OCI-LY7 (cell line): ENCODE measurements around the gene CTSZ. TPM values are rescaled to one million over a fixed set of nuclear protein-coding genes. Genes with fewer than 3 reads are reported as not detected.

Experiments used
- BruUV-seq: library from RNA; stranded (reverse); fragments of 400-500 nt; replicated peaks from 2 replicates; lab custom pipeline; 2021; lab: Mats Ljungman, UMichigan
- CTCF ChIA-PET: fragments of 300-600 bp; sonication (Branson Sonifier 250); formaldehyde crosslinking; loops from one replicate; lab custom pipeline; 2022; ENCODE audit warnings: antibody characterized with exemption; ENCODE audit not compliant: unreplicated experiment; lab: Charles Lee
- POLR2A ChIA-PET: fragments of 300-600 bp; sonication (Branson Sonifier 250); formaldehyde crosslinking; loops from one replicate; lab custom pipeline; 2022; ENCODE audit warnings: antibody characterized with exemption; lab: Charles Lee
- DNase-seq: peaks from one replicate; pipeline ENCODE4 v3.0.0-alpha.2; 2015; ENCODE audit warnings: low spot score
- H2AFZ ChIP-seq: fragments of 200-600 bp; sonication (generic), shearing (Covaris generic); 2 replicates; pipeline ENCODE4 v1.6.1; 2014; ENCODE audit warnings: mild to moderate bottlenecking, antibody characterized with exemption, low read length, moderate library complexity
- H3K27ac ChIP-seq: fragments of 200-600 bp; sonication (generic); 2 replicates; pipeline ENCODE4 v1.5.1; 2014; ENCODE audit warnings: mixed run types, low read depth, mild to moderate bottlenecking, moderate library complexity, low read length, inconsistent platforms; ENCODE audit not compliant: poor library complexity, severe bottlenecking
- H3K36me3 ChIP-seq: fragments of 200-600 bp; sonication (generic); 2 replicates; pipeline ENCODE4 v1.6.1; 2014; ENCODE audit warnings: mild to moderate bottlenecking, antibody characterized with exemption, low read length, moderate library complexity, mixed read lengths; ENCODE audit not compliant: insufficient read depth
- H3K4me1 ChIP-seq: fragments of 200-600 bp; sonication (generic); 2 replicates; pipeline ENCODE4 v1.5.1; 2014; ENCODE audit warnings: mild to moderate bottlenecking, low read length; ENCODE audit not compliant: insufficient read depth, poor library complexity, severe bottlenecking
- H3K4me2 ChIP-seq: fragments of 200-600 bp; sonication (generic); 2 replicates; pipeline ENCODE4 v1.6.1; 2014; ENCODE audit warnings: mild to moderate bottlenecking, low read length
- H3K4me3 ChIP-seq: fragments of 200-600 bp; sonication (generic); 2 replicates; pipeline ENCODE4 v1.5.1; 2014; ENCODE audit warnings: mild to moderate bottlenecking, low read depth, low read length; ENCODE audit not compliant: poor library complexity, severe bottlenecking
- H3K79me2 ChIP-seq: fragments of 200-600 bp; sonication (generic); 2 replicates; pipeline ENCODE4 v1.6.1; 2016; ENCODE audit warnings: low read depth, mild to moderate bottlenecking, low read length, moderate library complexity, mixed read lengths; ENCODE audit not compliant: insufficient read depth
- H3K9me2 ChIP-seq: fragments of 200-600 bp; sonication (generic); 2 replicates; pipeline ENCODE4 v1.6.1; 2016; ENCODE audit warnings: mild to moderate bottlenecking, low read length, mixed read lengths; ENCODE audit not compliant: insufficient read depth
- H3K9me3 ChIP-seq: fragments of 200-600 bp; sonication (generic); 2 replicates; pipeline ENCODE4 v1.6.1; 2014; ENCODE audit warnings: mild to moderate bottlenecking, mixed run types, low read length, mixed read lengths
- H4K20me1 ChIP-seq: fragments of 200-600 bp; sonication (generic); 2 replicates; pipeline ENCODE4 v1.6.1; 2014; ENCODE audit warnings: mild to moderate bottlenecking, antibody characterized with exemption, low read length, moderate library complexity, mixed read lengths; ENCODE audit not compliant: insufficient read depth
- EZH2phosphoT487 ChIP-seq: fragments of 200-600 bp; sonication (generic); IDR thresholded peaks from 2 replicates; pipeline ENCODE4 v1.6.1; 2018; ENCODE audit warnings: low read depth, borderline replicate concordance, mild to moderate bottlenecking, mixed run types, antibody characterized with exemption, low read length, moderate library complexity, mixed read lengths
- intact Hi-C: fragments of 100-400 bp; cut with micrococcal nuclease; formaldehyde crosslinking; loops from one replicate; pipeline ENCODE4 v1.10.0; 2022; ENCODE audit not compliant: unreplicated experiment
- total RNA-seq, 2 experiments: library from RNA; depleted of rRNA in 1 of 2; stranded (reverse); fragments of >200 nt in 1 of 2; shearing (Covaris generic) in 1 of 2; gene quantifications; 2 replicates each; pipeline ENCODE4 v1.2.3, GENCODE V29; 2014 to 2022
- TF ChIP-seq, protein P1 (sequence below): fragments of 200-600 bp; sonication (generic); conservative IDR thresholded peaks from 2 replicates; pipeline ENCODE4 v1.5.1; 2014; ENCODE audit warnings: mild to moderate bottlenecking, antibody characterized with exemption, low read length, moderate library complexity, mixed read lengths

The CTSZ gene
- total RNA-seq, 2 experiments from 2014 or later = 50.5 to 114 TPM

DNA sequence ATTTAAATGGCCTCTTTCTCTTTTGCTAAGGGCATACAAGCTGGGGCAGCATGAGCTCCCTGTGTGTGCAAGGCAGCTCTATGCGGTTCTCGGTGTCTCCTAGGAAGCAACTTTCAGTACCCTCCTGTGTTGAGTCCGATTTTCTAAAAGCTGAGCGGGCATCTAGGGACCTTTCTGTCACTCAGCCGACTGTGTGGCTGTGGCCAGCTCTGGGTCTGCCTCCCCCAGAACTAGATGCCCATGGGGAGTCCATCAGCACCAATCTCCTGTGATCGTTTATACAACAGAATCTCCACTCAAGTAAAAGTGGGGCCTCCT lies 18.5 kb downstream of the CTSZ start:
- H4K20me1 ChIP-seq = peaks cover 12% of the 10 kb centered on the region; the same call in 1 of the 2 replicates
- intact Hi-C loops = no loop called here
- no peaks in the 10 kb centered on the region for H3K9me2 ChIP-seq
- POLR2A ChIA-PET = no interaction called here
- peaks cover 27% of the 10 kb centered on the region for H3K4me1 ChIP-seq
- no peak for DNase-seq
- no peak overlapping the region for H3K4me3 ChIP-seq
- H3K79me2 ChIP-seq = peaks cover 29% of the 10 kb centered on the region
- no TSS peak for BruUV-seq
- TF ChIP-seq EZH2phosphoT487 = no peak
- TF ChIP-seq, protein P1, sequence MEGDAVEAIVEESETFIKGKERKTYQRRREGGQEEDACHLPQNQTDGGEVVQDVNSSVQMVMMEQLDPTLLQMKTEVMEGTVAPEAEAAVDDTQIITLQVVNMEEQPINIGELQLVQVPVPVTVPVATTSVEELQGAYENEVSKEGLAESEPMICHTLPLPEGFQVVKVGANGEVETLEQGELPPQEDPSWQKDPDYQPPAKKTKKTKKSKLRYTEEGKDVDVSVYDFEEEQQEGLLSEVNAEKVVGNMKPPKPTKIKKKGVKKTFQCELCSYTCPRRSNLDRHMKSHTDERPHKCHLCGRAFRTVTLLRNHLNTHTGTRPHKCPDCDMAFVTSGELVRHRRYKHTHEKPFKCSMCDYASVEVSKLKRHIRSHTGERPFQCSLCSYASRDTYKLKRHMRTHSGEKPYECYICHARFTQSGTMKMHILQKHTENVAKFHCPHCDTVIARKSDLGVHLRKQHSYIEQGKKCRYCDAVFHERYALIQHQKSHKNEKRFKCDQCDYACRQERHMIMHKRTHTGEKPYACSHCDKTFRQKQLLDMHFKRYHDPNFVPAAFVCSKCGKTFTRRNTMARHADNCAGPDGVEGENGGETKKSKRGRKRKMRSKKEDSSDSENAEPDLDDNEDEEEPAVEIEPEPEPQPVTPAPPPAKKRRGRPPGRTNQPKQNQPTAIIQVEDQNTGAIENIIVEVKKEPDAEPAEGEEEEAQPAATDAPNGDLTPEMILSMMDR = no peak
- H3K27ac ChIP-seq = no peak overlapping the region
- peaks cover 94% of the 10 kb centered on the region for H3K36me3 ChIP-seq
- CTCF ChIA-PET = no interaction called here
- H2AFZ ChIP-seq = no peak overlapping the region
- no peaks in the 10 kb centered on the region for H3K9me3 ChIP-seq
- no peak overlapping the region for H3K4me2 ChIP-seq

DNA sequence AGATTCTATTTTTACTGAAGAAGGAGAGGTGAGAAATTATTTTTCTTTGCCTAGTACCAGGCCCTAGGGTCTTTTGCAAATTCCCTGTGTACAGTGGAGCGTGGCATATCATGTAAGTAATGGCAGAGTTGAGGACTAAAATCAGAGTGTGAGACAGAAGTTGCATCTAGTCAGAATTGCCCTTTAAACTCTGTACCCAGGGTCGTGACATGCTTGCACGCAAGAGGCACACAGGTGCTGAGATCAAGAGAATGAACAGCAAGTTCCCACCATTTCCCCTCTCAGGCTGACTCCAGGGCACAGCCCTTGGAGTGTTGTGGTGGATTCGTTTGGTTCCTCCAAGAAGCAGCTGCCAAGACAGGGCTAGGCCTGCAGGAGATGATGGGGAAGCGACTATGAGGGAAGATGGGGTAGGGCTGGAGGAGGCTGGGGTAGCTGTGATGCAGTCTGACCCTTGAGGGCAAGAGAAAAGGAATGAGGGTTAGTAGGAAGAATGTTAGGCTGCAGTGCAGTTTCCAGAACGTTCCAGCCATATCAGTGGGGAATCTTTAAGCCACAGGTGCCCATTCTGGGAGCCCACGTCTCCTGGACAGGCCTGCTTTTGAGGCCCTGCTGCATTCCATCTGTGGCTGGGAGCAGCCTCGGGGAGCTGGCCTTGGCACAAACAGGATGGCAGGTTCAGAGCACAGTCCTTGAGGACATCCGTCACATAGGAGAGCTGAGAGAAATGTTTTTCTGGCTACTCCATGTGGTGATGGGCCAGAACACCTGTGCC lies 19.1 kb downstream of the CTSZ start:
- TF ChIP-seq, protein P1 = no peak
- no peak for TF ChIP-seq EZH2phosphoT487
- H3K4me1 ChIP-seq = peaks cover 26% of the 10 kb centered on the region

DNA sequence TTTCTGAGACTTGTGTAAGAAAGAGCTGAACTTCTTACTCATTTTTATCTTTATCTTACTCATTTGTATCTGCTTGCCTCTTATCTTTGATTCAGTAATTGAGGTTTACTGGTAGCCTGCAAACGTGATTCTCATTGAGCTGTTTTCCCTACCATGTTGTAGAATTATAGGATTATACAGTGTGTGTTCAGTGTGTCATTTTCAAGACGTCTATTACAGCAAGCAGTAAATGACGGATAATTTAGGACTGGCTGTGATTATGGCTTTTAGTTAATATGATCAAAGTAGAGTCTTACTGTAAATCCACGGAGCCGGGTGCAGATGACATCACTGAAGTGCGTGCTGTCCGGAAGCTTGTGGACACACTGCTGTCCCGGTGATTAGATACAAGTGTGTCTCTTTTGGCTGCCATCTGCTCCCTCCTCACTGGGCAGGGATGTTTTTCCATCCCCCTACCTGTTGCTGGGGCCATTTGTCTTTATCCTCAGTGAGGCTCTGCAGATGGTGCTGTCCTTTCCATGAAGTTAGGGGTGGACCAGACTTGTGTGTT lies 20.0 kb downstream of the CTSZ start:
- POLR2A ChIA-PET = no interaction called here

More for the DNA sequence above, 19.1 kb downstream of the CTSZ start:
- Histone ChIP-seq H3K9me2 (no peaks in the 10 kb centered on the region), H4K20me1 (peaks cover 12% of the 10 kb centered on the region; the same call in 1 of the 2 replicates), H3K36me3 (peaks cover 90% of the 10 kb centered on the region), H3K4me3 (no peak overlapping the region), H3K4me2 (no peak overlapping the region), H2AFZ (no peak overlapping the region), H3K9me3 (no peaks in the 10 kb centered on the region), H3K79me2 (peaks cover 34% of the 10 kb centered on the region), H3K27ac (no peak overlapping the region)
- POLR2A ChIA-PET = no interaction called here
- intact Hi-C loops = no loop called here
- DNase-seq = no peak
- CTCF ChIA-PET = no interaction called here
- no TSS peak for BruUV-seq

More for the DNA sequence above, 20.0 kb downstream of the CTSZ start:
- Histone ChIP-seq H3K4me3 (no peak overlapping the region), H3K36me3 (peaks cover 83% of the 10 kb centered on the region), H3K27ac (no peak overlapping the region), H3K9me3 (no peaks in the 10 kb centered on the region), H2AFZ (no peak overlapping the region), H4K20me1 (peaks cover 12% of the 10 kb centered on the region; the same call in 1 of the 2 replicates), H3K4me1 (peaks cover 32% of the 10 kb centered on the region), H3K4me2 (no peak overlapping the region), H3K9me2 (no peaks in the 10 kb centered on the region), H3K79me2 (peaks cover 43% of the 10 kb centered on the region)
- no TSS peak for BruUV-seq
- no peak for TF ChIP-seq EZH2phosphoT487
- TF ChIP-seq, protein P1 = no peak
- DNase-seq = no peak
- CTCF ChIA-PET = no interaction called here
- intact Hi-C loops = no loop called here
